ENCODE measurements around the gene GLG1.

Gene GLG1

GRCh38 chr16:74596586-74596985 lies 10.3 kb downstream of the GLG1 start:
- peaks cover 37% of the 10 kb centered on the region for H3K36me3 Mint-ChIP-seq (ENCODE audit: low read depth)
- no peaks in the 10 kb centered on the region for H3K27me3 Mint-ChIP-seq (ENCODE audit: low read depth)
- no peak overlapping the region for H3K27ac Mint-ChIP-seq
- no peaks in the 10 kb centered on the region for H3K9me3 Mint-ChIP-seq
- H3K4me3 Mint-ChIP-seq: no peak overlapping the region
- H3K4me1 Mint-ChIP-seq: peaks cover 18% of the 10 kb centered on the region
- TF ChIP-seq, protein P1, sequence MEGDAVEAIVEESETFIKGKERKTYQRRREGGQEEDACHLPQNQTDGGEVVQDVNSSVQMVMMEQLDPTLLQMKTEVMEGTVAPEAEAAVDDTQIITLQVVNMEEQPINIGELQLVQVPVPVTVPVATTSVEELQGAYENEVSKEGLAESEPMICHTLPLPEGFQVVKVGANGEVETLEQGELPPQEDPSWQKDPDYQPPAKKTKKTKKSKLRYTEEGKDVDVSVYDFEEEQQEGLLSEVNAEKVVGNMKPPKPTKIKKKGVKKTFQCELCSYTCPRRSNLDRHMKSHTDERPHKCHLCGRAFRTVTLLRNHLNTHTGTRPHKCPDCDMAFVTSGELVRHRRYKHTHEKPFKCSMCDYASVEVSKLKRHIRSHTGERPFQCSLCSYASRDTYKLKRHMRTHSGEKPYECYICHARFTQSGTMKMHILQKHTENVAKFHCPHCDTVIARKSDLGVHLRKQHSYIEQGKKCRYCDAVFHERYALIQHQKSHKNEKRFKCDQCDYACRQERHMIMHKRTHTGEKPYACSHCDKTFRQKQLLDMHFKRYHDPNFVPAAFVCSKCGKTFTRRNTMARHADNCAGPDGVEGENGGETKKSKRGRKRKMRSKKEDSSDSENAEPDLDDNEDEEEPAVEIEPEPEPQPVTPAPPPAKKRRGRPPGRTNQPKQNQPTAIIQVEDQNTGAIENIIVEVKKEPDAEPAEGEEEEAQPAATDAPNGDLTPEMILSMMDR (IDR thresholded peaks at IDR 0.05; ENCODE audit: unreplicated experiment in 3 of 3): no peak

GRCh38 chr16:74592847-74593246 lies 14.1 kb downstream of the GLG1 start:
- Mint-ChIP-seq H3K9me3 (no peaks in the 10 kb centered on the region), H3K4me3 (no peak overlapping the region), H3K27me3 (ENCODE audit: low read depth) (no peaks in the 10 kb centered on the region), H3K4me1 (peaks cover 16% of the 10 kb centered on the region), H3K27ac (peak overlapping the region in 1 of 3 experiments; percentile 26), H3K36me3 (ENCODE audit: low read depth) (peaks cover 24% of the 10 kb centered on the region)
- TF ChIP-seq, protein P1 (IDR thresholded peaks at IDR 0.05; ENCODE audit: unreplicated experiment in 3 of 3): no peak

DNA sequence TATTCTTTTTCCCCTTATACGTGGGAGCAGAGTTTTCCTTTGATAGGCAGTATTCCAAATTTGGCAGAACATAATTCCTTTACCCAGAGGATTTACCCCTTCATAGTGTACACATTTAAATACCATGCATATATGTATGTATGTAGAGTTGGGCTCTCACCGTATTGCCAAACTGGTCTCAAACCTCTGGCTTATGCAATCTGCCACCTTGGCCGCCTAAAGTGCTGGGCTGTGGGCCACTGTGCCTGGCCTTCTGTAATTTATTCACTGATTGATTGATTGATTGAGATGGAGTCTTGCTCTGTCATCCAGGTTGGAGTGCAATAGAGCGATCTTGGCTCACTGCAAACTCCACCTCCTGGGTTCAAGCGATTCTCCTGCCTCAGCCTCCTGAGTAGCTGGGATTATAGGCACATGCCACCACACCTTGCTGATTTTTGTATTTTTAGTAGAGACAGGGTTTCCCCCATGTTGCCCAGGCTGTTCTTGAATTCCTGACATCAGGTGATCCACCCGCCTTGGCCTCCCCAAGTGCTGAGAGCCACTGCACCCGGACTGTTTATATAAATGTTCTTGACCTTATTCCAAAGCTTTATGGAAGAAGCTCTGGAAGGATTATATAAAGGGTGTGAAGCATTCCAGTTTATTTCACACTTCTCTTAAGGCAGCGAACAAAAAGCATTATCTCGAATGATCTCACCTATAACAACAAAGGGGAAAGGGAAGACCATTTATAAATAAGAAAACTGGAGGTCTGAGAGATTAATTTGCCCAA lies 14.9 kb downstream of the GLG1 start:
- peaks cover 20% of the 10 kb centered on the region for H3K4me1 Mint-ChIP-seq
- H3K27ac Mint-ChIP-seq: no peak overlapping the region
- no peaks in the 10 kb centered on the region for H3K27me3 Mint-ChIP-seq (ENCODE audit: low read depth)
- TF ChIP-seq, protein P1 (IDR thresholded peaks at IDR 0.05; ENCODE audit: unreplicated experiment in 3 of 3): no peak
- H3K9me3 Mint-ChIP-seq: no peaks in the 10 kb centered on the region
- H3K4me3 Mint-ChIP-seq: no peak overlapping the region
- peaks cover 28% of the 10 kb centered on the region for H3K36me3 Mint-ChIP-seq (ENCODE audit: low read depth)

DNA sequence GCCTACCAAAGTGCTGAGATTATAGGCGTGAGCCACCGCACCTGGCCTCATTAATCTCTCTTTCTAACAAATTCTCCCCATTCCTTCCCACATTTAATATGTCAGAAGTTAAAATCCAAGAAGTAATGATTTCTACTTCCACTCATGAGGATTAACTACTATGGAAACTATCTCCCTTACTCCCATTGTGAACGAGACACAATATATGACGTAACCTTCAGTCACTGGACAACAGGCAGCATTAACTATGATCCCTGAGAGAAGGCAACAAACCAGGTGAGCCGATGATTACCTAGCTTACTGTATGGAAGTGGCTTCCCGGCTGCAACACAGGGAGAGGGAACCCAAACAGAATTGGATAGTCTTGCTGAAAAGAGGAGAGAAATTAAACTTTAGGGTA lies 20.0 kb downstream of the GLG1 start:
- Mint-ChIP-seq H3K36me3 (ENCODE audit: low read depth) (peaks cover 30% of the 10 kb centered on the region), H3K27ac (peak overlapping the region; percentile 40 to 87 (median 82)), H3K27me3 (ENCODE audit: low read depth) (no peaks in the 10 kb centered on the region), H3K4me1 (peaks cover 27% of the 10 kb centered on the region), H3K9me3 (no peaks in the 10 kb centered on the region), H3K4me3 (peak overlapping the region in 1 of 3 experiments; percentile 1)
- TF ChIP-seq, protein P1 (IDR thresholded peaks at IDR 0.05; ENCODE audit: unreplicated experiment in 3 of 3): no peak

DNA sequence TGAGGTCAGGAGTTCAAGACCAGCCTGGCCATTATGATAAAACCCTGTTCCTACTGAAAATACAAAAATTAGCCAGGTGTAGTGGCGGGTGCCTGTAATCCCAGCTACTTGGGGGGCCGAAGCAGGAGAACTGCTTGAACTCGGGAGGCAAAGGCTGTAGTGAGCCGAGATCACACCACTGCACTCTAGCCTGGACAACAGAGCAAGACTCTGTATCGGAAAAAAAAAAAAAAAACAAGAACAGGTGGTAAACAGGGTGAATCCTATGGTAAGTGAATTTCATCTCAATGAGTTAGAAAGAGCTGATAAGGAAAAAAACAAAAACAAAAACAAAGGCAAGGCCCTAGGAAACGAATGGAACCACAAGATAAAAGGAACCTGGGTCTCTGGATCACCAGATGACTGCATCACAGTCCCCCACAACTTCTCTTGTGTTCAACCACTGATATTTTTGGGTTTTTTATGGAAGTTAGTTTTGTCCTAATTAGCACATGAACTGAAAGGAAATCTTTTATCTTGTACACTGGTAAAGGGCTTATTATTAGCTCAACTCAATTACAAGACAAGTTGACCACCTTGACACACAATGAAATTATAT lies 21.0 kb downstream of the GLG1 start:
- TF ChIP-seq, protein P1 (IDR thresholded peaks at IDR 0.05; ENCODE audit: unreplicated experiment in 3 of 3): no peak
- no peaks in the 10 kb centered on the region for H3K27me3 Mint-ChIP-seq (ENCODE audit: low read depth)
- no peak overlapping the region for H3K4me3 Mint-ChIP-seq
- H3K36me3 Mint-ChIP-seq (ENCODE audit: low read depth): peaks cover 30% of the 10 kb centered on the region
- H3K4me1 Mint-ChIP-seq: peaks cover 32% of the 10 kb centered on the region
- no peak overlapping the region for H3K27ac Mint-ChIP-seq
- no peaks in the 10 kb centered on the region for H3K9me3 Mint-ChIP-seq
